Prostate gland (tissue), 2 donors: ENCODE measurements around the gene SUSD3.

Experiments used
- CTCF ChIP-seq, 4 experiments: fragments of 200-600 bp in 2 of 4; fragments of 450-650 bp in 2 of 4; sonication (generic) in 2 of 4; IDR thresholded peaks; 1 replicate in 3 of 4; 2 replicates in 1 of 4; pipeline ENCODE4 v1.5.1; 2016 to 2019; ENCODE audit warnings: antibody characterized with exemption in 4 of 4, mild to moderate bottlenecking in 2 of 4, moderate library complexity in 2 of 4
- POLR2A ChIP-seq: fragments of 450-650 bp; IDR thresholded peaks from one replicate; pipeline ENCODE4 v1.6.1; 2016; ENCODE audit warnings: antibody characterized with exemption, mild to moderate bottlenecking

GRCh38 chr9:93035821-93036351 is 22.6 kb upstream of the SUSD3 start:
- TF ChIP-seq POLR2A (no peak), CTCF (IDR thresholded peaks at IDR 0.05) (no peak)
